ENCODE data around the gene TENT4A. TPM values are rescaled to one million over a fixed set of nuclear protein-coding genes. Genes with fewer than 3 reads are reported as not detected.

TENT4A gene
- total RNA-seq, 4 donors from 2014 or later: 20.9 to 70.3 (median 28.1) TPM

GRCh38 chr5:6750951-6751685 is 37.9 kb downstream of the TENT4A start:
- no peak for DNase-seq
- peaks cover 0 to 59% (median 25%) of the 10 kb centered on the region in 4 donors for H3K36me3 ChIP-seq

DNA sequence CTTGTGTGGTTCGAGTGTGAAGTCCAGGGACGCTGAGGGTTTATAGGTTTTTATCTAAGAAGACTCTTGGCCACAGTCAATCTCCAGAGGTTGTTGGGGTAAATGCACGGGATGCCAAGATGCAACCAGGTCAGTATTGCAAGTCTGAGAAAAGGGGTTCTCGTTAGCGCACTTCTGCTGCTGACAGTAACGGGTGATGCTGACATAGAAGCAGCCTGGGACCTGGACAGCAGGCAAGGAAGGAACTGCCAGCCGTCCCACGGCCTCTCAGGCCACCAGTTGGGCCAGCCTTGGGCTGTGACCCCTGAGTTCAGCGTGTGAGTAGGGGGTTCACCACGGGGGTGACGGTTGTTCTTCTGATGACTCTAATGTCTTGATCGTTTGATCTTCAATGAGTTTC is 39.0 kb downstream of the TENT4A start:
- Histone ChIP-seq H3K27me3 (no peaks in the 10 kb centered on the region), H3K27ac (no peak overlapping the region), H3K4me3 (no peak overlapping the region), H3K4me1 (no peaks in the 10 kb centered on the region), H3K36me3 (peaks cover 0 to 57% (median 28%) of the 10 kb centered on the region in 4 donors), H3K9me3 (no peaks in the 10 kb centered on the region)
- intact Hi-C loops (cut with DNase I; ENCODE audit: low total_unique reads) (no loop called here), in situ Hi-C loops (cut with MboI; ENCODE audit: low pct_ligation_motif_present in 1 of 4, low pct_unique_long_range_greater_than_20kb in 1 of 4, low sequenced_read_pairs in 3 of 4) (loop anchor here in 1 of 4 donors (25.0 kb wide), 1 partner anchor 1265 kb away; no protein-coding TSS in a partner anchor)
- WGBS, 2 donors (ENCODE audit: low coverage in 1 of 2): 95 to 100% methylated on average over 3 to 12 of the region's 12 CpGs
- no peak for DNase-seq
- TF ChIP-seq POLR2AphosphoS5 (IDR thresholded peaks at IDR 0.05): no peak
- TF ChIP-seq EP300 (IDR thresholded peaks at IDR 0.05; ENCODE audit: low read depth): no peak
- no peak for TF ChIP-seq POLR2A (IDR thresholded peaks at IDR 0.05)
- TF ChIP-seq CTCF (IDR thresholded peaks at IDR 0.05): no peak

More at GRCh38 chr5:6750951-6751685, 37.9 kb downstream of the TENT4A start:
- no peaks in the 10 kb centered on the region for H3K27me3 ChIP-seq
- H3K4me3 ChIP-seq: no peak overlapping the region
- in situ Hi-C loops (cut with MboI; ENCODE audit: low pct_ligation_motif_present in 1 of 4, low pct_unique_long_range_greater_than_20kb in 1 of 4, low sequenced_read_pairs in 3 of 4) (loop anchor here in 1 of 4 donors (25.0 kb wide), 1 partner anchor 1264 kb away; no protein-coding TSS in a partner anchor), intact Hi-C loops (cut with DNase I; ENCODE audit: low total_unique reads) (no loop called here)
- TF ChIP-seq CTCF (IDR thresholded peaks at IDR 0.05) (no peak), POLR2A (IDR thresholded peaks at IDR 0.05) (no peak), EP300 (IDR thresholded peaks at IDR 0.05; ENCODE audit: low read depth) (no peak), POLR2AphosphoS5 (IDR thresholded peaks at IDR 0.05) (no peak)
- no peak overlapping the region for H3K27ac ChIP-seq
- no peaks in the 10 kb centered on the region for H3K4me1 ChIP-seq
- 86 to 90% methylated on average over 7 to 18 of the region's 18 CpGs for WGBS, 2 donors (ENCODE audit: low coverage in 1 of 2)
- H3K9me3 ChIP-seq: no peaks in the 10 kb centered on the region

- no peak for TF ChIP-seq POLR2A (IDR thresholded peaks at IDR 0.05)
- TF ChIP-seq POLR2AphosphoS5 (IDR thresholded peaks at IDR 0.05): no peak
- TF ChIP-seq EP300 (IDR thresholded peaks at IDR 0.05; ENCODE audit: low read depth): no peak
- TF ChIP-seq CTCF (IDR thresholded peaks at IDR 0.05): no peak
- no peak for DNase-seq
- Histone ChIP-seq H3K9me3 (no peaks in the 10 kb centered on the region), H3K4me3 (no peak overlapping the region), H3K36me3 (peaks cover 0 to 56% (median 28%) of the 10 kb centered on the region in 4 donors), H3K4me1 (no peaks in the 10 kb centered on the region), H3K27ac (no peak overlapping the region), H3K27me3 (no peaks in the 10 kb centered on the region)
- 87 to 95% methylated on average over 3 to 11 of the region's 11 CpGs for WGBS, 2 donors (ENCODE audit: low coverage in 1 of 2)
- intact Hi-C loops (cut with DNase I; ENCODE audit: low total_unique reads) (no loop called here), in situ Hi-C loops (cut with MboI; ENCODE audit: low pct_ligation_motif_present in 1 of 4, low pct_unique_long_range_greater_than_20kb in 1 of 4, low sequenced_read_pairs in 3 of 4) (loop anchor here in 1 of 4 donors (25.0 kb wide), 1 partner anchor 1265 kb away; no protein-coding TSS in a partner anchor)
These were observed 39.5 kb downstream of the TENT4A start for GRCh38 chr5:6752782-6753181.

DNA sequence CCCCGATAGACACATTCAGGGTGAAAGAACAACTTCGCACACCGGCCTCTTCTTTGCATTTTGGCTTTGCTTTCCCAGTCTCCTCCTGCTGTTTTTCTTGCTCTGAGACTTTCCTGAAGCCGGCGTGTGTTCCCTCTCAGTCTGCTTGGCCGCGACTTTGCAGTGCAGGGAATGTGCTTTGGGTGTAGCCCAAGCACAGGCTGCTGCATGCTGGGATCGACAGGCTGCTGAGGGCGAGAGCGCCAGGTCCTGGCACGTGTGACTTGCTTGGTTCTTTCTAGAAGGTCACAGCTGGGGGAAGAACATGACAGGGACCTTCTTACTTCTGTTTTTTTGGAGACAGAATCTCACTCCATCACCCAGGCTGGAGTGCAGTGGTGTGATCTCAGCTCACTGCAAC is 40.6 kb downstream of the TENT4A start:
- peaks cover 0 to 56% (median 28%) of the 10 kb centered on the region in 4 donors for H3K36me3 ChIP-seq
- in situ Hi-C loops (cut with MboI; ENCODE audit: low pct_ligation_motif_present in 1 of 4, low pct_unique_long_range_greater_than_20kb in 1 of 4, low sequenced_read_pairs in 3 of 4) (loop anchor here in 1 of 4 donors (25.0 kb wide), 1 partner anchor 1267 kb away; no protein-coding TSS in a partner anchor), intact Hi-C loops (cut with DNase I; ENCODE audit: low total_unique reads) (no loop called here)
- no peak overlapping the region for H3K27ac ChIP-seq
- no peaks in the 10 kb centered on the region for H3K27me3 ChIP-seq
- no peaks in the 10 kb centered on the region for H3K9me3 ChIP-seq
- H3K4me1 ChIP-seq: no peaks in the 10 kb centered on the region
- DNase-seq: no peak
- no peak overlapping the region for H3K4me3 ChIP-seq
- 94 to 100% methylated on average over 3 to 11 of the region's 11 CpGs for WGBS, 2 donors (ENCODE audit: low coverage in 1 of 2)
- TF ChIP-seq CTCF (IDR thresholded peaks at IDR 0.05) (no peak), EP300 (IDR thresholded peaks at IDR 0.05; ENCODE audit: low read depth) (no peak), POLR2A (IDR thresholded peaks at IDR 0.05) (no peak), POLR2AphosphoS5 (IDR thresholded peaks at IDR 0.05) (no peak)
